ENCODE results near the gene YIPF6.

DNA sequence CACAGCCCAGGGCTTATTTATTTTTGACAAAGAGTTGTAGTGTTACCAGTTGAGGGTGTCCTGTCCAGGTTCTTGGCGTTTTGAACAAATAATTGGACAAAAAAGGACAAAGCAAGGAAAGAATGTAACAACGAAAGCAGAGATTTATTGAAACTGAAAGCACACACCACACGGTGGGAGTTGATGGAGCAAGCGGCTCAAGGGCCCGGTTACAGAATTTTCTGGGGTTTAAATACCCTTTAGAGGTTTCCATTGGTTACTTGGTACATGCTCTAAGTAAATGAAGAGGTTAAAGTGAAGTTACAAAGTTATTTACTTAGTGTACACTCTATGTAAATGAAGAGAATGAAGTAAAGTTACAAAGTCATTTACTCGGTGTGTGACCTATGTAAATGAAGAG is 37.8 kb upstream of the YIPF6 start:
- no peak for TF ChIP-seq CTCF (conservative IDR thresholded peaks at IDR 0.05 in 1 of 2, IDR thresholded peaks at IDR 0.05 in 1 of 2; ENCODE audit: extremely low read depth in 1 of 2, insufficient read depth in 1 of 2, low read depth in 1 of 2, low read length in 2 of 2)
- TF ChIP-seq EZH2 (IDR thresholded peaks at IDR 0.05; ENCODE audit: borderline replicate concordance, low read length) = no peak

All from mammary epithelial cell (primary cell).